Neural crest cell (in vitro differentiated cells): ENCODE data around the gene INSM1. TPM values are rescaled to one million over a fixed set of nuclear protein-coding genes. Genes with fewer than 3 reads are reported as not detected.

Source experiments
- DNase-seq: peaks from one replicate; pipeline ENCODE4 v3.0.0; 2021; ENCODE audit warnings: low read depth, mixed read lengths, low spot score
- H3K27ac Mint-ChIP-seq: one replicate; pipeline ENCODE4 v1.8.0; 2021; ENCODE audit warnings: mild to moderate bottlenecking, mixed read lengths; ENCODE audit not compliant: unreplicated experiment
- H3K27me3 Mint-ChIP-seq: 2 replicates; pipeline ENCODE4 v1.8.0; 2021; ENCODE audit warnings: low read depth, mild to moderate bottlenecking, mixed read lengths
- H3K36me3 Mint-ChIP-seq: 2 replicates; pipeline ENCODE4 v1.8.0; 2021; ENCODE audit warnings: low read depth, mild to moderate bottlenecking, mixed read lengths
- H3K4me1 Mint-ChIP-seq: 2 replicates; pipeline ENCODE4 v1.8.0; 2021; ENCODE audit warnings: mixed read lengths
- H3K4me3 Mint-ChIP-seq: one replicate; pipeline ENCODE4 v1.8.0; 2021; ENCODE audit warnings: mild to moderate bottlenecking, mixed read lengths
- H3K9me3 Mint-ChIP-seq: 2 replicates; pipeline ENCODE4 v1.8.0; 2021; ENCODE audit warnings: mixed read lengths
- total RNA-seq: library from RNA; stranded (reverse); gene quantifications from 2 replicates; pipeline ENCODE4 v1.2.1, GENCODE V29; 2021
- TF ChIP-seq, protein P1 (sequence below): fragments of 200-600 bp; sonication (generic); conservative IDR thresholded peaks from 2 replicates; pipeline ENCODE4 v1.5.0; 2021; ENCODE audit warnings: antibody characterized with exemption, mild to moderate bottlenecking

Gene INSM1
- total RNA-seq, 1 donor from 2014 or later = 22.6 TPM

DNA sequence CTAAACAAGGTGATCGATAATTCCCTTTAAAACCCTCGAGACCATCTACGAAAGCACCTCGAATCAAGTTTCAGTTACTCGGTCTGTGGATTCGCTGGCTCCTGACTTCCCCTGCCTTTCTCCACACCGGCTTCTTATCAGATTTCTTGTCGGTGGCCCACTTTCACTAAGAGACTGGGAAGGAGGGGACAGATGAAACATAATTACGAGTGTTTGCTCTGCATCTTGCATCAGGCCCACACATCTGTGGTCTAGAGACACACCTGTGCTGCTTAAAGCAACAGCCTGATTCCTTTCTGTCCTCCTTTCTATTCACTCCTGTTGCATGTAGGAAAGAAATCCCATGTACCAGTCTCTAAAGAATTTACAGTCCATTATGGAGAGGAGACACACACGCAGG, 37.7 kb downstream of the INSM1 start:
- no peak for DNase-seq
- no peak overlapping the region for H3K27ac Mint-ChIP-seq
- H3K27me3 Mint-ChIP-seq = peaks cover 60% of the 10 kb centered on the region
- TF ChIP-seq, protein P1, sequence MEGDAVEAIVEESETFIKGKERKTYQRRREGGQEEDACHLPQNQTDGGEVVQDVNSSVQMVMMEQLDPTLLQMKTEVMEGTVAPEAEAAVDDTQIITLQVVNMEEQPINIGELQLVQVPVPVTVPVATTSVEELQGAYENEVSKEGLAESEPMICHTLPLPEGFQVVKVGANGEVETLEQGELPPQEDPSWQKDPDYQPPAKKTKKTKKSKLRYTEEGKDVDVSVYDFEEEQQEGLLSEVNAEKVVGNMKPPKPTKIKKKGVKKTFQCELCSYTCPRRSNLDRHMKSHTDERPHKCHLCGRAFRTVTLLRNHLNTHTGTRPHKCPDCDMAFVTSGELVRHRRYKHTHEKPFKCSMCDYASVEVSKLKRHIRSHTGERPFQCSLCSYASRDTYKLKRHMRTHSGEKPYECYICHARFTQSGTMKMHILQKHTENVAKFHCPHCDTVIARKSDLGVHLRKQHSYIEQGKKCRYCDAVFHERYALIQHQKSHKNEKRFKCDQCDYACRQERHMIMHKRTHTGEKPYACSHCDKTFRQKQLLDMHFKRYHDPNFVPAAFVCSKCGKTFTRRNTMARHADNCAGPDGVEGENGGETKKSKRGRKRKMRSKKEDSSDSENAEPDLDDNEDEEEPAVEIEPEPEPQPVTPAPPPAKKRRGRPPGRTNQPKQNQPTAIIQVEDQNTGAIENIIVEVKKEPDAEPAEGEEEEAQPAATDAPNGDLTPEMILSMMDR = no peak
- no peak overlapping the region for H3K4me3 Mint-ChIP-seq
- peaks cover 10% of the 10 kb centered on the region for H3K4me1 Mint-ChIP-seq
- no peaks in the 10 kb centered on the region for H3K36me3 Mint-ChIP-seq
- H3K9me3 Mint-ChIP-seq = no peaks in the 10 kb centered on the region

DNA sequence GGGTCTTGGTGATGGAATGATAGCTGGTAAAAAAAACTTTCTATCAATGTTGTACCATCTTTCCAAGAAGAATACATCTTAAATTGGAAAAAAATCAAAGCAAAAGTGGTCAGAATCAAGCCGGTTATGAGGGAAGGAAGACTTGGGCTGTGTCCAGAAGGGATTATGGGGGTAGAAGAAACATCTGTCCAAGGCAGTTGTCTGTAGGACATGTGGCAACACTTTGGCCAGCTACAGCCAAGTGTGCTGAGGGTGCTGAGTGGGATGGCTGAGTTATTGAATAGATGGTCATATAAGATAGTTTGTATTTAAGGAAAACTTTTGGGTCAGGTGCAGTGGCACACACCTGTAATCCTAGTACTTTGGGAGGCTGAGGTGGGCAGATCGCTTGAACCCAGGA, 38.4 kb downstream of the INSM1 start:
- no peaks in the 10 kb centered on the region for H3K9me3 Mint-ChIP-seq
- TF ChIP-seq, protein P1 = no peak
- no peak for DNase-seq
- H3K4me3 Mint-ChIP-seq = no peak overlapping the region
- no peak overlapping the region for H3K27ac Mint-ChIP-seq
- peaks cover 61% of the 10 kb centered on the region for H3K27me3 Mint-ChIP-seq
- peaks cover 17% of the 10 kb centered on the region for H3K4me1 Mint-ChIP-seq
- no peaks in the 10 kb centered on the region for H3K36me3 Mint-ChIP-seq

DNA sequence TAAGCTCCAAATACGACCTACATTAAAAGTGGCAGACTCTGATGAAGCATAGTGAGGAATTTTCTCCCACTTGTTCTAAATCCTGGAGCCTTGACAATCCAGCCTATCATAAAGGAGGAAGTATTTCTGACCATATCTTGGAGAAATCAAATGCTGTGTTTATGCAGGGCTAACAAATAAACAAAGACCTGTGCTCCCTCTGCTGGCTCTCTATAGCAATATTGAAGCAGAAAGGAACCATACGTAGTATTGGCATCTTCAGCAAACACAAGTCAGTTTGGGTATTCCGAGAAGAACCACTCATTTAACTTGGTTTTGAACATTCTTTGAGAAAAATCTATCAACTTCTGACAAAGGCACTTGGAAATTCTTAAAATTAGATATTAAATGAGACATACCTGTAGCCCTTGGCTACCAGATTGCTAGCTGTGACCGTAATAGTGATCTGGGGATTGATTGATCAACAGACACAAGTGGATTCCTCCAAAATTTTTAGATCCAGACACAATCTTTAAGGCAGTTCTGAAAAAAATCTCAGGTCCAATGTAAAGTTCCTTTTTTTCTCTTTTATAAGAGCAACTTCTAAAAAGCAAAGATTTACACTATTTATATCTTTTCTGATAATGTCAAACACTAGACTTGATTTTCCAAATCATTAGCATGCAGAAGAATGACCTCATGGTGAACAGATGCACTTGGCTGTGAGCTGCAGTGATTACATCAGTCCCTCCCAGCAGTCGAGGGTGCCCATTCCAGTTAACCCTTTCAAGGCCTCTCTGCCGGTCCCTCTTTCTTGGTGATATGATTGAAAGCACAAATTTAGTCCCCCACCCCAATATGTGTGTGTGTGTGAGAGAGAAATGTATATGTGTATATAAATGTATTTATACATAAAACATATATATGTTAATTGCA, 40.2 kb downstream of the INSM1 start:
- TF ChIP-seq, protein P1 = peak; percentile 50

DNA sequence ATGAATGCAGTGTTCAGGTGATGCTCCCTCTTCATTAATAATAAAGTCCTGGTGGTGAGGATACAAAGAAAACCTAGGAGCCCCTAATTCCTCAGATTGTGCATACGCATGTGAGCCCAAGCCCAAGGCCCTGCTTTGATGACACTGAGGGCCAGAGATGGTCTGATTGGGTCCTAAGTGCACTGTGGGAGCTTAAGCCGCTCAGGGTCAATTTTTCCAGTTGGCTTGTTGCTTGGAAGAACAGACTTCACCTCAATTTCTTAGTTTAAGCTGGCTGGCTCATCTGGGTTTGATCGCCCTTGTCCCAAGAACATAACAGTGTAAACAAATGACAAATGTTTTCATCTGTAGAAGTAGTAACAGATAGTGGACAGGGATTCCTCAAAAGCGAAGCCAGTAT, 41.4 kb downstream of the INSM1 start:
- TF ChIP-seq, protein P1 = no peak
- Mint-ChIP-seq H3K9me3 (no peaks in the 10 kb centered on the region), H3K4me3 (no peak overlapping the region), H3K27me3 (peaks cover 66% of the 10 kb centered on the region), H3K36me3 (no peaks in the 10 kb centered on the region), H3K4me1 (peaks cover 42% of the 10 kb centered on the region), H3K27ac (no peak overlapping the region)
- no peak for DNase-seq

More for the DNA sequence above, 40.2 kb downstream of the INSM1 start:
- Mint-ChIP-seq H3K27me3 (peaks cover 66% of the 10 kb centered on the region), H3K4me1 (peaks cover 36% of the 10 kb centered on the region), H3K27ac (no peak overlapping the region), H3K9me3 (no peaks in the 10 kb centered on the region), H3K36me3 (no peaks in the 10 kb centered on the region), H3K4me3 (no peak overlapping the region)
- no peak for DNase-seq

DNA sequence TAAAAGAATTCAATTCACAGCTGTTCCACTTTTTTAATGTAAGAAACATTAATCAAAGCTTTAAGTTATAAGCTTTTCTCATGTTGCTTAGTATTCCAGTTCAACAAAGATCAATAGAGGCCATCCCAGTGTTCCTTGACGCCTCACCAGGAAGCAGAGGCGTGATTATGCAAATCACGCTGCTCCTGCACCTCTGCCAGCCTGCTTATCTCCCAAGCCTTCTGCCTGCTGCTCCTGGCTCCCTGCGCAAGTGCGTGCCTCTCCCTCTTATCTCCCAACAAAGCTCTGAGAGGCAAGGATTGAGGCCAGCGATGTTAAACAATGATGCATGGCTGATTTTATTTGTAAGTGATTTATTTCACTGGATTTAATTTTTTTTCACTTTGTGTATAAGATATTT, 42.8 kb downstream of the INSM1 start:
- Mint-ChIP-seq H3K36me3 (no peaks in the 10 kb centered on the region), H3K9me3 (no peaks in the 10 kb centered on the region), H3K4me1 (peaks cover 52% of the 10 kb centered on the region), H3K27me3 (peaks cover 68% of the 10 kb centered on the region), H3K27ac (no peak overlapping the region), H3K4me3 (no peak overlapping the region)
- DNase-seq = peak; percentile 16
- TF ChIP-seq, protein P1 = no peak
